SK-N-SH treated with all-trans-retinoic acid at 6 μM for 48 hours (cell line): ENCODE results near the gene HAAO.

Experiments used
- ATAC-seq: fragments of 200-7000 bp; cut with Tn5 transposase; 3 replicates; pipeline ENCODE4 v1.9.1; 2020; ENCODE audit warnings: mild to moderate bottlenecking, moderate library complexity
- ARNTL ChIP-seq: fragments of 450-650 bp; formaldehyde crosslinking; IDR thresholded peaks from 2 replicates; pipeline ENCODE4 v1.5.0; 2020; ENCODE audit warnings: low read depth, mild to moderate bottlenecking, moderate library complexity, borderline replicate concordance
- BACH2 ChIP-seq: fragments of 250-450 bp; sonication (Bioruptor Pico); IDR thresholded peaks from 2 replicates; pipeline ENCODE4 v1.9.0; 2021; ENCODE audit warnings: mild to moderate bottlenecking, borderline replicate concordance
- CREB5 ChIP-seq: fragments of 250-450 bp; sonication (Bioruptor Pico); IDR thresholded peaks from 2 replicates; pipeline ENCODE4 v1.5.1; 2020; ENCODE audit warnings: low read depth, mild to moderate bottlenecking, moderate library complexity
- CSDC2 ChIP-seq: fragments of 250-450 bp; sonication (Bioruptor Pico); IDR thresholded peaks from 2 replicates; pipeline ENCODE4 v1.5.0; 2020; ENCODE audit warnings: mild to moderate bottlenecking, moderate library complexity
- CSRNP3 ChIP-seq: fragments of 250-450 bp; sonication (Bioruptor Pico); IDR thresholded peaks from 2 replicates; pipeline ENCODE4 v1.5.1; 2021; ENCODE audit warnings: mild to moderate bottlenecking, moderate library complexity
- ESRRG ChIP-seq: fragments of 250-450 bp; sonication (Bioruptor Pico); IDR thresholded peaks from 2 replicates; pipeline ENCODE4 v1.6.1; 2021; ENCODE audit warnings: mild to moderate bottlenecking
- GLIS3 ChIP-seq: fragments of 250-450 bp; sonication (Bioruptor Pico); IDR thresholded peaks from 2 replicates; pipeline ENCODE4 v1.5.0; 2020; ENCODE audit warnings: mild to moderate bottlenecking, moderate library complexity
- ISL1 ChIP-seq: fragments of 250-450 bp; sonication (Bioruptor Pico); IDR thresholded peaks from 2 replicates; pipeline ENCODE4 v2.1.2; 2022; ENCODE audit warnings: mild to moderate bottlenecking, moderate library complexity
- OSR1 ChIP-seq: fragments of 250-450 bp; sonication (Bioruptor Pico); IDR thresholded peaks from 2 replicates; pipeline ENCODE4 v1.8.0; 2022; ENCODE audit warnings: moderate library complexity, mild to moderate bottlenecking, inconsistent platforms
- PATZ1 ChIP-seq: fragments of 250-450 bp; sonication (Bioruptor Pico); IDR thresholded peaks from 2 replicates; pipeline ENCODE4 v1.8.0; 2020; ENCODE audit warnings: mild to moderate bottlenecking, moderate library complexity, borderline replicate concordance
- POU6F1 ChIP-seq: fragments of 250-450 bp; sonication (Bioruptor Pico); IDR thresholded peaks from 2 replicates; pipeline ENCODE4 v1.8.0; 2021; ENCODE audit warnings: low read depth, mild to moderate bottlenecking, moderate library complexity, borderline replicate concordance
- RARB ChIP-seq: fragments of 250-450 bp; sonication (Bioruptor Pico); IDR thresholded peaks from 2 replicates; pipeline ENCODE4 v1.8.0; 2021; ENCODE audit warnings: mild to moderate bottlenecking, moderate library complexity
- SNAI2 ChIP-seq: fragments of 250-450 bp; sonication (Bioruptor Pico); IDR thresholded peaks from 2 replicates; pipeline ENCODE4 v1.5.0; 2020; ENCODE audit warnings: mild to moderate bottlenecking, moderate library complexity
- TCF4 ChIP-seq: fragments of 250-450 bp; sonication (Bioruptor Pico); IDR thresholded peaks from 2 replicates; pipeline ENCODE4 v1.8.0; 2021; ENCODE audit warnings: mild to moderate bottlenecking, moderate library complexity, borderline replicate concordance
- ZC3H10 ChIP-seq: fragments of 250-450 bp; sonication (Bioruptor Pico); IDR thresholded peaks from 2 replicates; pipeline ENCODE4 v1.5.1; 2021; ENCODE audit warnings: mild to moderate bottlenecking, moderate library complexity
- ZFP3 ChIP-seq: fragments of 250-450 bp; sonication (Bioruptor Pico); IDR thresholded peaks from 2 replicates; pipeline ENCODE4 v1.5.0; 2020; ENCODE audit warnings: mild to moderate bottlenecking, moderate library complexity
- ZFP30 ChIP-seq: fragments of 450-650 bp; formaldehyde crosslinking; IDR thresholded peaks from 2 replicates; pipeline ENCODE4 v1.5.0; 2022; ENCODE audit warnings: mild to moderate bottlenecking, moderate library complexity
- ZNF565 ChIP-seq: fragments of 450-650 bp; formaldehyde crosslinking; conservative IDR thresholded peaks from 2 replicates; pipeline ENCODE4 v1.5.0; 2020; ENCODE audit warnings: low read depth, mild to moderate bottlenecking, moderate library complexity
- ZNF70 ChIP-seq: fragments of 450-650 bp; formaldehyde crosslinking; IDR thresholded peaks from 2 replicates; pipeline ENCODE4 v1.5.0; 2020; ENCODE audit warnings: mild to moderate bottlenecking, moderate library complexity
- ZNF8 ChIP-seq: fragments of 450-650 bp; formaldehyde crosslinking; IDR thresholded peaks from 2 replicates; pipeline ENCODE4 v1.5.0; 2020; ENCODE audit warnings: mild to moderate bottlenecking, moderate library complexity

The HAAO gene

GRCh38 chr2:42808301-42808700 is 15.9 kb upstream of the HAAO start:
- TF ChIP-seq ZFP3 (CRISPR knock-in tag) (no peak), ZC3H10 (CRISPR knock-in tag) (no peak), CSDC2 (CRISPR knock-in tag) (no peak), ZNF8 (CRISPR knock-in tag) (no peak), ESRRG (CRISPR knock-in tag) (no peak), ISL1 (CRISPR knock-in tag) (no peak), RARB (CRISPR knock-in tag) (no peak)
- ATAC-seq = no peak

- TF ChIP-seq ZNF565 (CRISPR knock-in tag) = no peak
- no peak for TF ChIP-seq CSDC2 (CRISPR knock-in tag)
Observed at GRCh38 chr2:42806786-42807185, 14.4 kb upstream of the HAAO start.

GRCh38 chr2:42804891-42805290 is 12.5 kb upstream of the HAAO start:
- no peak for ATAC-seq
- TF ChIP-seq ZFP30 (CRISPR knock-in tag) (no peak), ZNF8 (CRISPR knock-in tag) (no peak), RARB (CRISPR knock-in tag) (no peak), GLIS3 (CRISPR knock-in tag) (no peak), CSRNP3 (CRISPR knock-in tag) (no peak), PATZ1 (CRISPR knock-in tag) (no peak), TCF4 (CRISPR knock-in tag) (no peak), CREB5 (CRISPR knock-in tag) (no peak), CSDC2 (CRISPR knock-in tag) (no peak), ISL1 (CRISPR knock-in tag) (no peak), POU6F1 (CRISPR knock-in tag) (no peak), ZNF565 (CRISPR knock-in tag) (no peak), ZNF70 (CRISPR knock-in tag) (no peak), BACH2 (CRISPR knock-in tag) (no peak), ARNTL (no peak), ESRRG (CRISPR knock-in tag) (no peak), ZC3H10 (CRISPR knock-in tag) (no peak), OSR1 (CRISPR knock-in tag) (no peak), SNAI2 (no peak)

More at GRCh38 chr2:42806786-42807185, 14.4 kb upstream of the HAAO start:
- ATAC-seq = no peak

GRCh38 chr2:42804338-42804737 is 12.0 kb upstream of the HAAO start:
- no peak for ATAC-seq

More at GRCh38 chr2:42804338-42804737, 12.0 kb upstream of the HAAO start:
- no peak for TF ChIP-seq ZFP30 (CRISPR knock-in tag)
- no peak for TF ChIP-seq ZFP3 (CRISPR knock-in tag)
- TF ChIP-seq ARNTL = no peak
- no peak for TF ChIP-seq ZC3H10 (CRISPR knock-in tag)
- no peak for TF ChIP-seq ZNF565 (CRISPR knock-in tag)
- TF ChIP-seq POU6F1 (CRISPR knock-in tag) = no peak
- TF ChIP-seq RARB (CRISPR knock-in tag) = no peak
- no peak for TF ChIP-seq ISL1 (CRISPR knock-in tag)
- TF ChIP-seq BACH2 (CRISPR knock-in tag) = no peak
- TF ChIP-seq CREB5 (CRISPR knock-in tag) = no peak
- TF ChIP-seq CSRNP3 (CRISPR knock-in tag) = no peak
- no peak for TF ChIP-seq PATZ1 (CRISPR knock-in tag)
- no peak for TF ChIP-seq GLIS3 (CRISPR knock-in tag)
